Body of pancreas (tissue), 4 donors: ENCODE measurements around the gene SH3D19. TPM values are rescaled to one million over a fixed set of nuclear protein-coding genes. Genes with fewer than 3 reads are reported as not detected.
A peak's percentile ranks its signal among the peaks of the same experiment; 100 is the strongest.

Experiments used
- ATAC-seq: fragments of 150-250 bp; one replicate; pipeline ENCODE4 v1.9.1; 2016
- DNase-seq, 4 donors: peaks; one replicate each; pipeline ENCODE4 v3.0.0-alpha.2; 2019
- H3K27ac ChIP-seq, 4 donors: fragments of 200-600 bp; sonication (generic); 1 replicate in 3 of 4; 2 replicates in 1 of 4; pipeline versions ENCODE4 v1.5.1 to v1.6.1; 2016 to 2019; ENCODE audit warnings: mild to moderate bottlenecking in 1 of 4, mixed read lengths in 1 of 4, moderate library complexity in 1 of 4
- H3K27me3 ChIP-seq, 2 donors: fragments of 200-600 bp; sonication (generic); one replicate each; pipeline ENCODE4 v1.6.0; 2016; ENCODE audit warnings: mild to moderate bottlenecking in 1 of 2
- H3K36me3 ChIP-seq, 2 donors: fragments of 200-600 bp; sonication (generic); replicated peaks in 1 of 2; 2 replicates each; pipeline ENCODE4 v1.5.1; 2016; ENCODE audit warnings: low read depth in 2 of 2; ENCODE audit not compliant: insufficient read depth in 1 of 2
- H3K4me1 ChIP-seq: fragments of 200-600 bp; sonication (generic); one replicate; pipeline ENCODE4 v1.6.0; 2016
- H3K4me3 ChIP-seq, 2 donors: fragments of 200-600 bp; sonication (generic); 1 replicate in 1 of 2; 2 replicates in 1 of 2; pipeline ENCODE4 v1.5.1; 2016 to 2019
- H3K9me3 ChIP-seq, 3 donors: fragments of 200-600 bp; sonication (generic); 1 replicate in 2 of 3; 2 replicates in 1 of 3; pipeline ENCODE4 v1.5.1; 2016
- CTCF ChIP-seq, 7 experiments: fragments of 450-650 bp in 4 of 7; fragments of 200-600 bp in 3 of 7; sonication (generic) in 3 of 7; IDR thresholded peaks; one replicate each; pipeline ENCODE4 v1.5.1; 2016 to 2019; ENCODE audit warnings: antibody characterized with exemption in 7 of 7
- POLR2A ChIP-seq, 3 donors: fragments of 450-650 bp; IDR thresholded peaks; one replicate each; pipeline ENCODE4 v1.6.1; 2016; ENCODE audit warnings: antibody characterized with exemption in 3 of 3, mild to moderate bottlenecking in 2 of 3
- WGBS, 2 donors: methylation state at CpG; one replicate each; pipeline ENCODE4 v1.1.5; 2017; 5-methylcytosine and 5-hydroxymethylcytosine counted together
- intact Hi-C: fragments of 100-400 bp; cut with DNase I; formaldehyde crosslinking; loops from one replicate; pipeline ENCODE4 v1.15.1; 2023
- total RNA-seq, 2 donors: library from RNA; depleted of rRNA; stranded (reverse); fragments of >200 nt; gene quantifications; one replicate each; pipeline ENCODE4 v1.1.0, GENCODE V29; 2016

The SH3D19 gene
- total RNA-seq, 2 donors from 2014 or later: 38.1 to 42.8 TPM

DNA sequence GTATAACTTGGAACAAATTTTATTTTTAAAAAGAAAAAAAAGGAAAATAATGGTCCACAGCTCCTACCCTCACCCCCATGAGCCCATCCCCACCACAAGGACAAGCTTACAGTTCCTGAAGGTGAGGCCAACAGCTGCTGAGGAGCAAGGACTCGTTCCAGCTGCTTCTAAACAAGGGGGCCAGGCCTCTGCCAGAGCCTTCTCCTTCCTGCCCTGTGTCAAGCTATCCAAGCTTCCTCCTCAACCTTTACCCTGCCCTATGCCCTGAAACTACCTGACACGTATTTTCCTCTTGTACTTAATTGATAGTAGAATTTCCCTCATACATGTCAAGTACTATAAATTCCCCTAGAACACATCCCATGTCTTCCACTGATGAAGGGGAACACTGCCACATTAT lies 8.8 kb downstream of the SH3D19 start:
- Histone ChIP-seq H3K9me3 (no peaks in the 10 kb centered on the region), H3K27ac (no peak overlapping the region), H3K4me3 (no peak overlapping the region), H3K4me1 (peaks cover 29% of the 10 kb centered on the region), H3K36me3 (no peaks in the 10 kb centered on the region), H3K27me3 (no peaks in the 10 kb centered on the region)
- DNase-seq (no peak), ATAC-seq (no peak)
- TF ChIP-seq CTCF (IDR thresholded peaks at IDR 0.05): no peak
- WGBS, 2 donors: 61 to 63% methylated on average over 2 of the region's 2 CpGs
- intact Hi-C loops: no loop called here

GRCh38 chr4:151315212-151315886 lies 10.1 kb downstream of the SH3D19 start:
- peak overlapping the region in 3 of 4 donors; percentile 35 to 57 (median 51) for H3K27ac ChIP-seq
- H3K4me1 ChIP-seq: peaks cover 29% of the 10 kb centered on the region
- H3K27me3 ChIP-seq: no peaks in the 10 kb centered on the region
- WGBS, 2 donors: 39 to 54% methylated on average over 2 of the region's 2 CpGs
- DNase-seq (no peak), ATAC-seq (peak; percentile 83)
- no peak overlapping the region for H3K4me3 ChIP-seq
- H3K36me3 ChIP-seq: no peaks in the 10 kb centered on the region
- no peaks in the 10 kb centered on the region for H3K9me3 ChIP-seq
- intact Hi-C loops: no loop called here
- TF ChIP-seq POLR2A (IDR thresholded peaks at IDR 0.05) (no peak), CTCF (IDR thresholded peaks at IDR 0.05) (no peak)

GRCh38 chr4:151314479-151314878 lies 10.9 kb downstream of the SH3D19 start:
- H3K4me1 ChIP-seq: peaks cover 29% of the 10 kb centered on the region
- no peaks in the 10 kb centered on the region for H3K36me3 ChIP-seq
- H3K4me3 ChIP-seq: no peak overlapping the region
- no peaks in the 10 kb centered on the region for H3K27me3 ChIP-seq
- H3K27ac ChIP-seq: peak overlapping the region in 3 of 4 donors; percentile 35 to 57 (median 51)
- intact Hi-C loops: no loop called here
- ATAC-seq: no peak
- TF ChIP-seq POLR2A (IDR thresholded peaks at IDR 0.05): no peak
- no peak for TF ChIP-seq CTCF (IDR thresholded peaks at IDR 0.05)
- 90 to 96% methylated on average over 1 of the region's 1 CpG for WGBS, 2 donors
- no peak for DNase-seq
- no peaks in the 10 kb centered on the region for H3K9me3 ChIP-seq

DNA sequence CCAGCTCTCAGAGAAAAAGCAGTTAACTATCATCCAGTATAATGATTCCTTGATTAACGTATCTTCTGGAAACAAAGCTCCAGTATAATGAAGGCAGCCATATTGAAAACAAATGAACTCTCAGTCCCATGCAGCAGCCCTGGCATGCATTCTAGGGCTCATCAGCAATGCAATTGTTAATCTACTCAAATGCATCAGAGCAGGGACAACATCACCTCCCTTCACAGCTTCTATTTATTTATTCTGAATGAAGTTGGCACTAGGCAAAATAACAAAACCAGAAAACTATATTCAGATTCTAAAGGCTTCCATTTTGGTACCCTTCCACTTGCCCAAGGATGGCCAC lies 11.4 kb downstream of the SH3D19 start:
- intact Hi-C loops: no loop called here
- 67 to 68% methylated on average over 1 of the region's 1 CpG for WGBS, 2 donors

More for the DNA sequence above, 11.4 kb downstream of the SH3D19 start:
- ATAC-seq: no peak
- Histone ChIP-seq H3K9me3 (no peaks in the 10 kb centered on the region), H3K27ac (peak overlapping the region in 3 of 4 donors; percentile 35 to 57 (median 51)), H3K36me3 (no peaks in the 10 kb centered on the region), H3K4me3 (no peak overlapping the region), H3K4me1 (peaks cover 29% of the 10 kb centered on the region), H3K27me3 (no peaks in the 10 kb centered on the region)
- TF ChIP-seq POLR2A (IDR thresholded peaks at IDR 0.05): no peak
- no peak for TF ChIP-seq CTCF (IDR thresholded peaks at IDR 0.05)
- no peak for DNase-seq
